ENCODE measurements around the gene IL17RE.
"Not testable (repeated sequence)": the region's sequence is repeated elsewhere in the genome, so short reads cannot be mapped to it uniquely, and the experiment has no call there.

Gene IL17RE

GRCh38 chr3:9890249-9891071 lies 12.2 kb upstream of the IL17RE start, which contains the start of gene JAGN1:
TSS of gene JAGN1 (plus strand) at chr3:9890610. CDS start at chr3:9890723, 113 bp downstream.
- peak; percentile 51 for DNase-seq (ENCODE audit: low read depth)
- peak within 1 kb of the TSS; percentile 90 for H3K4me3 ChIP-seq (ENCODE audit: low read length)
- TF ChIP-seq CTCF (conservative IDR thresholded peaks at IDR 0.05; ENCODE audit: low read depth, low read length) = no peak

- H3K4me3 ChIP-seq (ENCODE audit: low read length) = peak overlapping the region; percentile 90
- no peak for DNase-seq (ENCODE audit: low read depth)
- TF ChIP-seq CTCF (conservative IDR thresholded peaks at IDR 0.05; ENCODE audit: low read depth, low read length) = no peak
Observed at GRCh38 chr3:9891072-9891622, 11.5 kb upstream of the IL17RE start.

GRCh38 chr3:9893739-9894138 lies 8.9 kb upstream of the IL17RE start:
- no peak for DNase-seq (ENCODE audit: low read depth)
- no peak for TF ChIP-seq CTCF (conservative IDR thresholded peaks at IDR 0.05; ENCODE audit: low read depth, low read length)
- no peak overlapping the region for H3K4me3 ChIP-seq (ENCODE audit: low read length)

GRCh38 chr3:9895715-9896114 lies 6.9 kb upstream of the IL17RE start:
- not testable (repeated sequence) for H3K4me3 ChIP-seq (ENCODE audit: low read length); DNase-seq (ENCODE audit: low read depth)

GRCh38 chr3:9896755-9897407 lies 5.8 kb upstream of the IL17RE start:
- not testable (repeated sequence) for DNase-seq (ENCODE audit: low read depth)

GRCh38 chr3:9897408-9898372 lies 5.0 kb upstream of the IL17RE start:
- no peak overlapping the region for H3K4me3 ChIP-seq (ENCODE audit: low read length)
- DNase-seq (ENCODE audit: low read depth) = no peak
- TF ChIP-seq CTCF (conservative IDR thresholded peaks at IDR 0.05; ENCODE audit: low read depth, low read length) = no peak

More at GRCh38 chr3:9896755-9897407, 5.8 kb upstream of the IL17RE start:
- H3K4me3 ChIP-seq (ENCODE audit: low read length) = not testable (repeated sequence)

GRCh38 chr3:9898467-9899241 lies 4.0 kb upstream of the IL17RE start:
- no peak for TF ChIP-seq CTCF (conservative IDR thresholded peaks at IDR 0.05; ENCODE audit: low read depth, low read length)
- no peak overlapping the region for H3K4me3 ChIP-seq (ENCODE audit: low read length)
- no peak for DNase-seq (ENCODE audit: low read depth)

Data from retinal pigment epithelial cell (primary cell).